ENCODE results near the gene DHRS2.
"Not testable (repeated sequence)": the region's sequence is repeated elsewhere in the genome, so short reads cannot be mapped to it uniquely, and the experiment has no call there.

DHRS2 gene

GRCh38 chr14:23636317-23637211 is at the start of gene DHRS2:
Gene DHRS2, plus strand, starts transcription at chr14:23636364. Its CDS starts 2,501 bp downstream, at chr14:23638865.
- no peak for DNase-seq (ENCODE audit: low read depth)

- peak; percentile 61 for DNase-seq (ENCODE audit: low read depth)
These were observed 47.1 kb upstream of the DHRS2 start for GRCh38 chr14:23588884-23589598.

GRCh38 chr14:23589606-23590005 is 46.6 kb upstream of the DHRS2 start:
- no peak for DNase-seq (ENCODE audit: low read depth)

- no peak for DNase-seq (ENCODE audit: low read depth)
These were observed 46.0 kb upstream of the DHRS2 start for GRCh38 chr14:23590198-23590597.

- DNase-seq (ENCODE audit: low read depth), result not testable (repeated sequence)
These were observed 42.0 kb upstream of the DHRS2 start for GRCh38 chr14:23594191-23594590.

GRCh38 chr14:23600322-23600707 is 35.8 kb upstream of the DHRS2 start:
- DNase-seq (ENCODE audit: low read depth), result no peak

- DNase-seq (ENCODE audit: low read depth), result no peak
These were observed 35.4 kb upstream of the DHRS2 start for GRCh38 chr14:23600806-23601205.

GRCh38 chr14:23601424-23601823 is 34.7 kb upstream of the DHRS2 start:
- no peak for DNase-seq (ENCODE audit: low read depth)

GRCh38 chr14:23601845-23602180 is 34.4 kb upstream of the DHRS2 start:
- DNase-seq (ENCODE audit: low read depth), result no peak

- DNase-seq (ENCODE audit: low read depth), result no peak
These were observed 33.7 kb upstream of the DHRS2 start for GRCh38 chr14:23602181-23603095.

GRCh38 chr14:23603103-23603502 is 33.1 kb upstream of the DHRS2 start:
- no peak for DNase-seq (ENCODE audit: low read depth)

GRCh38 chr14:23604148-23604547 is 32.0 kb upstream of the DHRS2 start:
- no peak for DNase-seq (ENCODE audit: low read depth)

- no peak for DNase-seq (ENCODE audit: low read depth)
These were observed 31.4 kb upstream of the DHRS2 start for GRCh38 chr14:23604675-23605170.

GRCh38 chr14:23605931-23606585 is 30.1 kb upstream of the DHRS2 start:
- no peak for DNase-seq (ENCODE audit: low read depth)

- no peak for DNase-seq (ENCODE audit: low read depth)
These were observed 27.7 kb upstream of the DHRS2 start for GRCh38 chr14:23608454-23608853.

- DNase-seq (ENCODE audit: low read depth), result no peak
These were observed 27.2 kb upstream of the DHRS2 start for GRCh38 chr14:23609001-23609400.

- not testable (repeated sequence) for DNase-seq (ENCODE audit: low read depth)
These were observed 26.6 kb upstream of the DHRS2 start for GRCh38 chr14:23609411-23610089.

GRCh38 chr14:23610090-23610814 is 25.9 kb upstream of the DHRS2 start:
- DNase-seq (ENCODE audit: low read depth), result no peak

GRCh38 chr14:23610815-23611289 is 25.3 kb upstream of the DHRS2 start:
- DNase-seq (ENCODE audit: low read depth), result no peak

- no peak for DNase-seq (ENCODE audit: low read depth)
These were observed 23.8 kb upstream of the DHRS2 start for GRCh38 chr14:23612354-23612732.

All from stimulated activated CD8-positive, alpha-beta memory T cell treated with anti-CD3 and anti-CD28 coated beads, Interleukin-7, amount 100 ng/mL, for 24 hours (primary cell).